ENCODE data around the gene CYP4Z1.

DNA sequence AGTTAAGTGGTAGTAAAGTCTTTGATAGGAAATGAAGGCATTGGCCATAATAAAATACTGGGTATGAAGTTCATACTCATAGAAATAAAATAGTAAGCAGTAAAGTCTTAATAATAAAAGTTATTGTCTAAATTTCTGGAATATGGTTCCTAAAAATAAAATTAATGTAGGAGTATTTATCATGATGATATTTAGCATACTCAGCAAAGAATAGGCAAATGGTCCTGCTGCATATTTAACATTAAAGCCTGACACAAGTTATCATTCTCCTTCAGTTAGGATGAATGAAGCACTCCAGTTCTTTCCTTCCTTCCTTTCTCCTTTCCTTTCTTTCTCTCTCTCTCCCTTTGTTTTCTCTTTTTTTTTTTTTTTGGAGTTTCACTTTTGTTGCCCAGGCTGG lies 97.5 kb downstream of the CYP4Z1 start:
- TF ChIP-seq, protein P1, sequence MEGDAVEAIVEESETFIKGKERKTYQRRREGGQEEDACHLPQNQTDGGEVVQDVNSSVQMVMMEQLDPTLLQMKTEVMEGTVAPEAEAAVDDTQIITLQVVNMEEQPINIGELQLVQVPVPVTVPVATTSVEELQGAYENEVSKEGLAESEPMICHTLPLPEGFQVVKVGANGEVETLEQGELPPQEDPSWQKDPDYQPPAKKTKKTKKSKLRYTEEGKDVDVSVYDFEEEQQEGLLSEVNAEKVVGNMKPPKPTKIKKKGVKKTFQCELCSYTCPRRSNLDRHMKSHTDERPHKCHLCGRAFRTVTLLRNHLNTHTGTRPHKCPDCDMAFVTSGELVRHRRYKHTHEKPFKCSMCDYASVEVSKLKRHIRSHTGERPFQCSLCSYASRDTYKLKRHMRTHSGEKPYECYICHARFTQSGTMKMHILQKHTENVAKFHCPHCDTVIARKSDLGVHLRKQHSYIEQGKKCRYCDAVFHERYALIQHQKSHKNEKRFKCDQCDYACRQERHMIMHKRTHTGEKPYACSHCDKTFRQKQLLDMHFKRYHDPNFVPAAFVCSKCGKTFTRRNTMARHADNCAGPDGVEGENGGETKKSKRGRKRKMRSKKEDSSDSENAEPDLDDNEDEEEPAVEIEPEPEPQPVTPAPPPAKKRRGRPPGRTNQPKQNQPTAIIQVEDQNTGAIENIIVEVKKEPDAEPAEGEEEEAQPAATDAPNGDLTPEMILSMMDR (IDR thresholded peaks at IDR 0.05): no peak
- TF ChIP-seq POLR2A (IDR thresholded peaks at IDR 0.05): no peak

All from upper lobe of left lung (tissue), 4 donors.